ENCODE results near the gene PPP1R7.

PPP1R7 gene

GRCh38 chr2:241139531-241140444 is 10.5 kb upstream of the PPP1R7 start:
- no peak for ATAC-seq
- no peak for DNase-seq

DNA sequence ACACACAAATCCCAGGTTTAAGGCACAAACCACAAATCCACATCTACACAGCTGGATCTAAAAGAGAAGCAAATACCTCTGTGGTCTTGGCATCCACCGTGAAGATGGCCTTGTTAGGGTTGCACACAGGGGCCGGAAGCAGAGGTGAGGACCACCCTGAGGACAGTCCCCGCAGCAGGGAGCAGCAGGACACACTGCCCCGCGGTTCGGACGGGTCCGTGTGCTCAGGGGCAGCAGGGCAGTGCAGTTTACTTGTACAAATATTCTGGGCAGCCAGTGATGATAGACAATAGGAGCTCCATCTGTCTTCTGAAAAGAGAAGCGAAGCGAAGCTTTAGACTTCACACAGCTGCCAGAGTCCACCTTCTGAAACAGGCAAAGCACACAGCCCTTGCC is 9.8 kb upstream of the PPP1R7 start:
- DNase-seq (no peak), ATAC-seq (no peak)

DNA sequence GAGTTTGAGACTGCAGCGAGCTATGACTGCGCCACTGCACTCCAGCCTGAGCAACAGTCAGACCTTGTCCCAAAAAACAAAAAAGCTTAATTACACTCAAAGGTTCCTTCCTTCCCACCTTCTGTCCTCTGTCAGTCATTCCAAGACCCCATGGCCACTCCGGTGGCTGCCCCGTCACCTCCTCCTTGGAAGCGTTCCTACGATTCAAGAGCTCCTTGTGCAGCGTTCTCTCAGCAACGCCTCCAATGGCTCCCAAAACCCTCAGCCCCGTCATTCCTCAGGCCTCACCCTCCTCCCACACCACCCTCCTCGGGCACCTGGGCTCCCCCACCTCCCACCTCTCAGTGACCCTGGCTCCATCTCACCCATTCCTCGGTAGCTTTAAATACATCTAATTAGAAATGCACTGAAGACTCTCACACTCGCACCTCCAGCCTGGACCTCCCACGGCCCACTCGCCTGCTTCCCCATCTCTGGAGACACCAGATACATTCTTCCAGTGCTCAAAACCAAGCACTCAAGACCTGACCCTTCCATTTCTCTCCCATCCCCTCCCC is 9.0 kb upstream of the PPP1R7 start:
- ATAC-seq (no peak), DNase-seq (no peak)

GRCh38 chr2:241142063-241142462 is 8.2 kb upstream of the PPP1R7 start:
- ATAC-seq: no peak
- DNase-seq: no peak

DNA sequence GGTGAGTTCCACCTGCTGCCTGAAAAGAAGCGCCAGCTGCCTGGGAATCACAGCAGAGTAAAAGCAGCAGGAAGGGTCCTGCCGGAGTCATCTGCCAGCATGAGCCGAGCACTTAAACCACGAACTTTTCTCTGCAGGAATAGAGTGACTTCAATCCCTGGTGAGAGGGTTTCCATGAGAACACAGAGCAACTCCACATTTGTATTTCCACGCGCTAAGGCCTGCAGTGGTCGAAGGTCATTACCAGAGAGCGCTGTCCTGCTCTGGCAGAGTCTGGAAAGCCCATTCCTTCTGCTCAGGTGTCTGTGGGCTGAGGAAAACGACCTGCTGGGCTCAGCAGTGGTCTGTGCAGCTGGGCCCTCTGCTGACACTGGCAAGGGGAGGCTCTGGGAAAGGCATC is 7.7 kb upstream of the PPP1R7 start:
- DNase-seq (no peak), ATAC-seq (no peak)

- no peak for DNase-seq
- no peak for ATAC-seq
Observed at GRCh38 chr2:241146286-241146685, 4.0 kb upstream of the PPP1R7 start.

DNA sequence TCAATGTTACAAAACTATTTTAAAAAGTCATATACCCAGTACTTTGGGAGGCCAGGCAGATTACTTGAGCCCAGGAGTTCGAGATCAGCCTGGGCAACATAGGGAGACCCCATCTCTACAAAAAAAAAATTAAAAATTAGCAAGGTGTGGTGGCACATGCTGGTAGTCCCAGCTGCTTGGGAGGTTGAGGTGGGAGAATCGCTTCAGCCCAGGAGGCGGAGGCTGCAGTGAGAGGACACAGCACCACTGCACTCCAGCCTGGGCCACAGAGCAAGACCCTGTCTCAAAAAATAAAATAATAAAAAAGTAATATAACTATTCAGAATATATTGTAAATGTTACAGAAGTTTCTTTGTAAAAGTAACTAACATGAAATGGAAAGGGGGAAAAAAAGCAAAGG is 2.9 kb upstream of the PPP1R7 start:
- ATAC-seq (no peak), DNase-seq (no peak)

DNA sequence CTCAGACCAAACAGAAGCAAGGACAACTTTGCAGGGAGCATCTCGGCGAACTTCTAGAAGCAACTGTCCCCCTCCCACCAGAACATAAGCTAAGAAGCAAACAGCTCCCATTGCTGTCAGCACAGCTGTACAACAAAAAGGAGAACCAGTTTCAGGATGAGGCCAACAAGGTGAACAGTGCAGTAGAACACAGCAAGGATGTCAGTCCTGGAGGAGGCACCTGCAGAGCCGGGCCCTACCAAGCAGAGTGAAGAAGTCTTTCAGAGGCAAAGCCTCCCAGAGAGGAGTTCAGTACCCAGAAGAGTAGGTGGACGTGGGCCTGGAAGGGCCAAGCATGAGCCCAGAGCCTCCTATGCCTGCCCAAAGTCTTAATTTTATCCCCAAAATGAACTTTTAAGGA is 2.0 kb upstream of the PPP1R7 start:
- DNase-seq: no peak
- ATAC-seq: no peak

DNA sequence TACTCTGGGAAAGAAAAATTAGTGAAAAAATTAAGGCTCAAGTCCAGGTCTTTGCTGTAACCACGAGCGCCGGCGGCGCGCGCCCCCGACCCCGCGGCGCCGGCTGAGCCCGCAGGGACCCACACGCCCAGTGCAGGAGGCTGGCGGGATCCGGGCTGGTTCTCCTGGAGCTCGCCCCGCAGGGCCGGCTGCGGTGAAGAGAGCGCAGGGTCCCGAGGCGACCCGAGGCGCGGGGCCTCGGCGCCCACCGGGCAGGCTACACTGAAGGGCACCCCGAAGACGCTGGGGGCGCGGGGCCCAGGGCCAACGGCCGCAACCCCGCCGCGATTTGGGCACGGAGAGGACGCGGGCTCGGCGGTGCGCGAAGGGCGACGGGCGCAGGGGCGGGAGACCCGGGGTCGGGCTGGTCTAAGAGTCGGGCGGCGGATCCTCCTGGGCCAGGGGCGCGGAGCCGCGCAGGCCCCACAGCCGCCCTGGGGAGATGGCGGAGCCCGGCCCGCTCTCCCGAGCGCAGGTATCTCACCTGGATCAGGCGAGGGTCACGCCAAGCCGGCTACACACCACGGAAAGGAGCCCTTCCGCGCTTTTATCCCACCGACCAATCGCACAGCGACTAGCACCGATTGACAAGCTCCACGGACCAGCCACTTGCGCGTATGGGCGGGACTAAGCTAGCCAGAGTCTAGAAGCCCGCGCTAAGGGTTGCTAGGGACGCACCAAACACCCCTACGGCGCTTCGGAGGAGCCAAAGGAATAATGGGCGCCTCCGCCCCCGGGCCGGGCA is 1.2 kb upstream of the PPP1R7 start, which contains the start of gene PASK:
PASK (minus strand) TSS at position 582 of the 784 bp plus-strand sequence. CDS start 6,440 bp downstream, outside the sequence.
- DNase-seq (peak; percentile 93), ATAC-seq (peak; percentile 90)

DNA sequence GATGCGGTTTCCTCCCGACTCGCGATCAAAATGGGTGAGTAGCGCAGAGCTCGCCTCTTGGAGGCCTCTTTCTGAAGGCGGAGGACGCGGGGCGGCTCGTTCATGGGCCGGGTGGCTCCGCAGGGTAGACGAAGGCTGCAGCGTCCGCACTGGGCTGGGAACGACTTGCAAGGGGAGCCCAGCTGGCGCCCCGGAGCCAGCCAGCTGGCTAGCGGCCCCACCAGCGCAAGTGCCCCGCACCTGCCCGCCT is 667 bp upstream of the PPP1R7 start:
- ATAC-seq: peak; percentile 12
- no peak for DNase-seq

DNA sequence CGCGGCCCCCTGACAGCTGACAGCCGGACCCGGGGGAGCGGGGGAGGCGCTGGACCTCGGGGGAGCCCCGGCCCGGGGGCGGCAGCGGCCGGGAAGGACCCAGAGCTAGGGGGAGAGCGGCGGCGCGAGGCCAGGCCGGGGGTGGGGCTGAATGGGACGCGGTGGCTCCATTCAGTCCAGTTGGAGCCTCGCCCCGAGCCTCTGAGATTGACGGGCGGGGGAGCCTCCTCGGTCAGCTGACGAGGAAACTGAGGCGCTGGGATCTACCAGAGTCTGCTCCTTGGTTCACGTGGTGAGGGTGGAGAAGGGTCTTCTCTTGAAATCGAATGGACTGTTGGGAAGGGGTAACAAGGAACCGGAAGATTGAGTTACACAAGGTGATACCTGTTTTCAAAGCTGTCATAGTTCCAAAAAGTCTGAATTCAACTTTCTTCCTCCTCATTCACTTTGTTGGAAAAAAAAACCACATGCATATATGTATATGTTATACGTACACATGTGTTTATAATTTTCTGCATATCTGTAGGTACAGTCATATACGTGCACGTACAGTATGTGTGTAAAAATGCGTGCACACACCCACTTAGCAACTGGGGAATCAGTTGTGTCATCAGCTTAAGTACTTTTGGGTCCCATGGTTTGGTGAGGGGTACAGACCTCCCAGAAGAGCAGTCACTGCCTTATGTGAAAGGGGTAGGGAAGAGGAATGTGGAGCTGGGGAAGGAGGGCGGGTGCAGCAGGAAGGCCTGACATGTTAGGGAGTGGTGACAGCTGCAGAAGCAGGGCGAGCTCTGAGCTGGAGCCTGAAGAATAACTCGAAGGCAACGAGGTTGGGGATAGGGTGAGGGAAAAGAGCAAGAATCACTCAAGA is 628 bp downstream of the PPP1R7 start:
- DNase-seq (no peak), ATAC-seq (peak; percentile 2)

DNA sequence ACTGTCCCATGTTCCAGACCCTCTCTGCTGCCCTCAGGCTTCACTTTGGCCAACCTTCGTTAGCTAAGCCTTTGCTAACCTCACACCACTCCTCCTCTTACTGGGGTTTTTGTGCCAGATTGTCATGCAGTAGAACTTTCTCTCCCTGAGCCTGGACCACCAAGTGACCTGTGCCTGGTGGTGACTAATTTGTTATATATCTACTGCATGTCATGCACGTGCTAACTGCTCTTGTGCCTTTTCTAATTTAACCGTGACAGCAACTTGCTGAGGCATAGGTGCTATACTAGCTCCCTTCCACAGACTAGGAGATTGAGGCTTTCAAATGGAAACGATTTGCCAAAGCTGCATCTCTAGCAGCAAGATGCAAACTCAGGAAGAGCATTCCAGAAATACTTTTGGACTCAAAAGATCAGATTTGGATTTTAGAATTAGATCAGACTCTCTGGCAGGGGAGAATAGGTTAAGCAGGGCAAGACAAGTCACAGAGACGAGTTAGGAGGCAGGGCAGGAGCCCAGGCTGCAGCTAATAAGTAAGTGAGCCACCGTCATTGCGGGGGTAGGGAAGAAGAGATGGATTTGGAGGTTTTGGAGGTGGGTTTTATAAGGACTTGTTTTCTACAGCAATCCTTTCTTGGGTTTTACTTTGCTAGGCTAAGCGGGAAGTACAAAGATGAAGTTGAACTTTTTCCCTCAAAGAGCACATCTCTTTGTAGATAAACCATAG is 1.8 kb downstream of the PPP1R7 start:
- DNase-seq (no peak), ATAC-seq (no peak)

DNA sequence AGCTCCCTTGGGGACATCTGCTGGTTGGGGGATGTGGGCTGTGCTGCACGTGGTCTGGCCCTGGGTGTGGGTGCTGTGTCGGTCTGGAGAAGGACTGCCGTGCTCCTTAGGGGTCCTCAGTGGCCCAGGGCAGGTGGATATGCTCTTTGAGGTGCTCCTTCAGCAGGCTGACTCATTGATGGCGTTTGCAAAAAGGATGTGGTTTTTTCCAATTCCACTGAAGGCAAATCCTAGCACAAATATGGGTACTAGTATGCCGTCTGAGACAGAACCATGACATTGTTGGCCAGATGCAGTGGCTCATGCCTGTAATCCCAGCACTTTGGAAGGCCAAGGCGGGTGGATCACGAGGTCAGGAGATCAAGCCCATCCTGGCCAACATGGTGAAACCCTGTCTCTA is 3.3 kb downstream of the PPP1R7 start:
- DNase-seq: no peak
- ATAC-seq: no peak

- DNase-seq (no peak), ATAC-seq (peak; percentile 21)
Observed at GRCh38 chr2:241154915-241155314, 4.6 kb downstream of the PPP1R7 start.

- DNase-seq (no peak), ATAC-seq (no peak)
Observed at GRCh38 chr2:241155936-241156335, 5.7 kb downstream of the PPP1R7 start.

DNA sequence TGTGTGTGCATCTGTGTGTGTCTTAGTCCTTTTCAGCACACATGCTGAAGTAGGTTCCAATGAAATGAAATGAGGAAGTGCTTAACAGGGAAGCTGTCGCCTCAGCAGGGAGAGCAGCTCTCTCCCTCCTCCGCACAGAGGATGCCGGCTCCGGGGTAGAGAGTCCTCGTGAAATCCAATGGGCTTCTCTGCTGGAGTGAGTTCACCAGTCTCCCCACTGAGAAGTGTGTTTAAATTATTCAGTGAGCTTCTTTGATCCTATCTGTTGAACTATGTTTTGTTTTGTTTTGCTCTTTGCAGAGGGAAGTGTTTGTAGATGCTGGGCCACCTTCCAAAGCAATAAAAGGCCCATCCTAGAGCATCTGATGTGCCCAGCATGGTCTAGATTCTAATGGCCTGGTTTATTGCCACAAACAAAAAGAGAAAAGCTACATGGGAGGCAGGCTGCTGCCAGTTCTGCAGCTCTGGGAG is 6.7 kb downstream of the PPP1R7 start:
- DNase-seq (no peak), ATAC-seq (no peak)

DNA sequence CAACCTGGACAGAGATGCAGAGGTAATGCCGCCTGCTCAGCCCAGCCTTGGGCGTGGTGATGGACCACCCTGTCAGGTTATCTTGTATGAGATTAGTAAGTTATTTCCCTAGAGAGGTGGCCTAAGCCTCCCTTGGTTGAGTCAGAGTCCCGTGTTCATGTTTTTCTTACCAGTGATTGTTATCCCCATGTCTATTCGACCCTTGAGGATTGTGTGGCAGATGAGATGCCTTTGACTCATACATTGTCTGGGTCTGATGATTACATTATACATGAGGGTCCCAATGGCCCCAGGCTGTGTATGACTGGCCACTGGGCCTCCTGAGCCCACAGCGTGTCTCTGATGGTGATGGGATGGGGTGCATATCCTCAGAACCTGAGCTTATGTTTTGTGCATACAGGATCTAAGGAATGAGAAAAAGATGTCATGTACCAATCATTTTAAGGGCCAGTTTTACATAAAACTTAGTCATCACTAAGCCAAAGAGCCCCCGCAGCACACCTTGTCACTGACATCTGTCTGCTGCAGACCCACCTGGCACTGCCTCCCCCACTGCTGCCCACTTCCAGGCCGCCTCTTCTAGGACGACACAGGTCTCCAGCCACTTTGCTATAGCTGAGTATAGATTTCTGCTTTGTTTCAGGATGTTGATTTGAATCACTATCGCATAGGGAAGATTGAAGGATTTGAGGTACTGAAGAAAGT is 7.7 kb downstream of the PPP1R7 start:
- ATAC-seq (no peak), DNase-seq (no peak)

GRCh38 chr2:241158546-241158900 is 8.3 kb downstream of the PPP1R7 start:
- ATAC-seq (no peak), DNase-seq (no peak)

- no peak for DNase-seq
- no peak for ATAC-seq
Observed at GRCh38 chr2:241159116-241159515, 8.8 kb downstream of the PPP1R7 start.

DNA sequence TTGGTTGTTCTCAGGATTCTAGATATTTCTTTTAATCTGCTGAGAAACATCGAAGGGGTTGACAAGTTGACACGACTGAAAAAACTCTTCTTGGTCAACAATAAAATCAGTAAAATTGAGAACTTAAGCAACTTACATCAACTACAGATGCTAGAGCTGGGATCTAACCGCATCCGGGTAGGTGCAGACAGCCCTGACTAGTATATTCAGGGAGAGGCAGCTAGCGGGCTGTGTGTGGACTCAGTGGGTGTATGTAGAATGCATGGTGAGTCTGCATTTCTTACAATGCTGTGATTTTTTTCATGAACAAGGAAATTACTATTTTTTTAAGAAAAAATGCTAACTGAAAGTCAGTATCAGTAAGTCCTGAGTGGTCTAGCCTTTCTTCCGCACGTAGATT is 10.1 kb downstream of the PPP1R7 start:
- DNase-seq (no peak), ATAC-seq (no peak)
